SKM-1 treated with dmso at 0.1 percent for 144 hours (cell line): Measurements from ENCODE around the gene TCHP.
"Not testable (repeated sequence)": the region's sequence is repeated elsewhere in the genome, so short reads cannot be mapped to it uniquely, and the experiment has no call there.

ENCODE experiments used
- DNase-seq: peaks from one replicate; lab custom pipeline; 2025; ENCODE audit not compliant: unreplicated experiment; lab: John Stamatoyannopoulos, UW

Gene TCHP, protein sequence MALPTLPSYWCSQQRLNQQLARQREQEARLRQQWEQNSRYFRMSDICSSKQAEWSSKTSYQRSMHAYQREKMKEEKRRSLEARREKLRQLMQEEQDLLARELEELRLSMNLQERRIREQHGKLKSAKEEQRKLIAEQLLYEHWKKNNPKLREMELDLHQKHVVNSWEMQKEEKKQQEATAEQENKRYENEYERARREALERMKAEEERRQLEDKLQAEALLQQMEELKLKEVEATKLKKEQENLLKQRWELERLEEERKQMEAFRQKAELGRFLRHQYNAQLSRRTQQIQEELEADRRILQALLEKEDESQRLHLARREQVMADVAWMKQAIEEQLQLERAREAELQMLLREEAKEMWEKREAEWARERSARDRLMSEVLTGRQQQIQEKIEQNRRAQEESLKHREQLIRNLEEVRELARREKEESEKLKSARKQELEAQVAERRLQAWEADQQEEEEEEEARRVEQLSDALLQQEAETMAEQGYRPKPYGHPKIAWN

GRCh38 chr12:109899783-109900751 is at the start of gene TCHP:
TCHP (plus strand) TSS chr12:109900274; CDS start chr12:109903027, 2,753 bp downstream.
- DNase-seq, result peak; percentile 66

DNA sequence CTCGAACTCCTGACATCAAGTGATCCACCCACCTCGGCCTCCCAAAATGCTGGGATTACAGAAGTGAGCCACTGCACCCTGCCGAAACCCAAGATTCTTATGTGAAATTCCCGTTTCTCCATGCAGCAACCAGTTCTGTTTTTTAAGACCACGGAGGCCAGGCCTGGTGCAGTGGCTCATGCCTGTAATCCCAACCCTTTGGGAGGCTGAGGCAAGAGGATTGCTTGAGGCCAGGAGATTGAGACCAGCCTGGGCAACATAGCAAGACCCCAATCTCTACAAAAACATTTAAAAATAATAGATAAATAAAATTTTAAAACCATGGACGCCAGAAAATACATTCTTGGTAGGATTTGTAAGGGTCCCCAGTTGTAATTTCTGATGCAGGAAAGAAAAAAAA is 49.6 kb upstream of the TCHP start:
- DNase-seq, result not testable (repeated sequence)

- DNase-seq, result no peak
Observed at GRCh38 chr12:109855377-109855776, 44.7 kb upstream of the TCHP start.

DNA sequence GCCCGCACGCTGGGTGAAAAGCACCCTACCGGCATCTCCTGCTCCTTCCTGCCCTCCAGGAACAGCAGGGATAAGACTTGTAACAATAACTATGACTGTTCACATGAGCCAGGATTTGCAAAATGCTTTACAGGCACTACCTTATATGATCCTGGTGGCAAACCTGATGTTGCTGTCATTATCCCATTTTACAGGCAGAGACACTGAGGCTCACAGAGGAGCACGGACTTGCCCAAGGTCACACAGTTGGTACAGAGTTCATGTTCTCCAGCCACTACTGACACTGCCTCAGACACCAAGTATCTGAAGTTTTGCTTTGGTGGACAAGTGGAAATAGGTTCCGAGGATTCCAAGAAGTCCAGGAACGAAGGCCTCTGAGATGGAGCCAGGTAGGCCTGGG is 42.4 kb upstream of the TCHP start:
- no peak for DNase-seq

GRCh38 chr12:109858764-109859163 is 41.3 kb upstream of the TCHP start:
- DNase-seq, result no peak

- DNase-seq, result no peak
Observed at GRCh38 chr12:109860977-109861376, 39.1 kb upstream of the TCHP start.

DNA sequence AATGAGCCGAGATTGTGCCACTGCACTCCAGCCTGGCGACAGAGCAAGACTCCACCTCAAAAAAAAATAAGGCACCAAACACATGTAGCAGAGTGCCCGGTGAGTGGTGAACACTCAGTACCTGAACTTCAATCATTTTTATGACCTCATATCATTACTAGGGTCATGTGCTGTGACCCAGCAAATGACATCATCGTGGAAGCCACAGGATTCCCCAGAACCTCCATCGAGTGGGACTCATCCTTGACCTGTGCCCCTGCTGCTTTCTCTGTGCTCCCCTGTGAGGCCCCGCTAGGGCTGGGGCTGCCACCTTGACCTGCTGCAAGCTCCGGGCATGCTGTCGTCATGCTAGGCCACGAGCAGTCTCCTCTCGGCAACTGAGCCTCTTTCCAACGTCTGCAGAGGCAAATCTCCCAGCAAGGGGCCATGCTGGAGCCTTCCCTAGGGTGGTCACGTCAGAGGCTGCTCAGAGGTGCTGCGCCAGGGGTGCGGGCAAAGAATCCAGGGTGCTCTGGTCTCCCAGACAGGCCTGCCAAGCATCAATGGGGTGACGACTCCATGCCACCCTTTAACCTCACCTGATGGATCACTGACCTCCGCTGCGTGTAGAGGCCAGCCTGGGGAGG is 38.3 kb upstream of the TCHP start:
- DNase-seq, result no peak

- DNase-seq, result not testable (repeated sequence)
Observed at GRCh38 chr12:109862491-109862890, 37.6 kb upstream of the TCHP start.

DNA sequence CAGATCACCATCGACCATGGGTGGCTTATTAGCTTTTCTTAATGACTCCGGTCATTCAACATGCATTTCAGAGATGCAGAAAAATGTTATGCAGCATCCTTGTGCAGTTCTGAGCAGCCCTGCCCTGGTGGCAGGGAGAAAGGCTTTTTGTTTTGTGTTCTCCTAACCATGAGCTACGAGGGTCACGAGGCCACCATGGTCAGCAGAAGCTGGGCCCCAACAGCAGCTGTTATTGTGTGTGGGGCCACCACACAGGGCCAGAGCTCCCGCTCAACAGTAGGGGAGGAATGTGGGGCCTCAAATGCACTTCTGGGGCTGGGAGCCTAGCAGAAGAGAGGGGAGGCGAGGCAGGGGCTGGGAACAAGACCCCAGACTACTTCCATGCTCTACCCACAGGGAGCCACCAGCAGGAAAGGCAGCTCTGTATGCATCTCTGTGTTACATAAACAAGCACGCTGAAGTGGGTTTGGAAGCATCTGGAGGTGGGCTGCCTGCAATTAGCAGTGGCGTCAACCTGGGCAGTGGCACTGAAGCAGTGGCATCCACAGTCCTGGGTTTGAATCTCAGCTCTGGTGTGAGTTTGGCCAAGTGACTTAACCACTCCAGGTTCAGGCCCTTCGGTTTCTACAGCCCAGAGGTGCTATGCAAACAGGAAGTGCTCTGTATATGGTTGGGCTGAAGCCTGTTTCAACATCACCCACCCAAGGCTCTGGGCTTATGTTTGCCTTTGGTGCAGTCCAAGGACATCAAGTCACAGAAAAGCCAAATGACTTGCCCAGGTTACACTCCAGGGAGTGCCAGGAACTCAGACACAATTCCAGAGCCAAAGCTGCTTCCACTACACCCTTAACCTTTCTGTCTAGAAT is 36.0 kb upstream of the TCHP start:
- peak; percentile 69 for DNase-seq

DNA sequence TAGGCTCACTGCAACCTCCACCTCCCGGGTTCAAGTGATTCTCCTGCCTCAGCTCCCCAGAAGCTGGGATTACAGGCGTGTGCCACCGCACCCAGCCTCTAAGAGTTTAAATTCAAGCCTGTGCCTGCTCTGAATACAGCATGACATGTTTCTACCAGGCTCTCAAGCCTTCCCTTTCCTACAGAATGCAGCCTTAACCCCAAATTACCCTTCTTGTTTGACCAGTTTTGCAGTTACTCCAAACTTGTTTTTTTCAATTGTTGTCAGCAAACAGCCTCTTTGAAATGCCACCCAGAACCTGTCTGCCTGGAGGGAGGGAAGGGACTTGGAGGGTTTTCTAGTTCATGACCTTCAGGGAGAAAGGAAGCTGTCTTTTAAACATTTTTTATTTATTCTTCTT is 35.2 kb upstream of the TCHP start:
- no peak for DNase-seq

GRCh38 chr12:109868182-109869051 is 31.7 kb upstream of the TCHP start:
- DNase-seq, result peak; percentile 46

DNA sequence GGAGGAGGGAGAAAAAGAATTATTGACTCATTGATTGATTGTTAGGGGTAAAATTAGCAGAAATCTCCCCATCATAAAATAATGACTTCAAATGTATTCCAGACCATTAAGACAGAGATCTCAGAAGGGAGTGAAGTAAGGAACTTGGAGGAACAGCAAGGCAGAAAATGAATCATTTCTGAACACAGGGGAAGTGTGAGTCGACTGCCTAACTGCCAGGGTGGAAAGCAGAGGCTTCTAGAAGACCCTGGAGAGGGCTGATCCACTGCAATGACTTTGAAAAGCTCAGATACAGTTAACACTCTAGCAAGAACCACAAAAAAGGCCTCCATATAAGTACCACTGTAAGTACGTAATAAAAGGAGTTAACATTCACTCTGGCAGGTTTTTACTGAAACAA is 29.4 kb upstream of the TCHP start:
- no peak for DNase-seq

DNA sequence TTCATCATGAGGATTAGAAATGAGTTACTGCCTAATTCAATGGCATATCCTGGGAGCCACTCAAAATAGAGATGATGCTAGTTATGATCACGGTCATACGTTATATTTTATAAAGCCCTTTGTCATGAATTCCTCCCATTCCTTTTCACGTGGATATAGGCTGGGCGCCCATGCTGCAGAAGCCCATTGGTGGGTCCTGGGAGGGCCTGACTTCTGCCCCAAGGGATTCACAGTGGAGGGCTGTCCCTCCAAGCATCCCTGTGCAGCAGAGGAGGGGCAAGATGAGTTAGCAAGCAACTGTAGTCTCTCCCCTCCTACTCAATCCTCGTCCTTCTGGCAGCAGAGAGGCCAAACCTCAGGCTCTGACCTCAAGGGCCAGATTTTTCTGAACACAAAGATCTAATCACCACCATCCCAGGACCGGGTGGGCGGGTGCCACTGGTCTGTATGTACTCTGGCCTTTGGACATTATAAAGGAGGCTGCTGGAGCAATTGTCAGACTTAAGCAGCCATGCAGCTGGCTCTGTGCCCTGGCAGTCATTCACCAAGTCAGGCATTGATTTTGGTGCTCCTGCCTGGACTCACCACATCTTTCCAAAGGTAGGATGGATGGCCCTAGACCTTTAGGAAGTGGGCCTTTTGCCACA is 28.3 kb upstream of the TCHP start:
- DNase-seq, result no peak

DNA sequence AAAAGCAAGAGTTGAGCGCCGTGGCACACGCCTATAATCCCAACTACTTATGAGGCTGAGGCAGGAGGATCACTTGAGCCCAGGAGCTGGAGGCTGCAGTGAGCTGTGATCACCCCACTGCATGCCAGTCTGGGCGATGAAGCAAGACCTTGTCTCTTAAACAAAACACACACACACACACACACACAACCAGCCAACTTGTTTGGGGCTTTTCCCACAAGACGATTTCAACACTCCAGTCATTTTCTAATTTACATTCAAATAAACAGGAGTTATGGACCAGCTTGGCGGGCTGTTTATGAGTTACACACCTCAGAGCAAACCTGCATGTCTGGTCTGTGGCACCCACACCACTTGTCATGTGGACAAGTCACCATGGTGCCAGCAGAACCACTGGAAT is 26.4 kb upstream of the TCHP start:
- no peak for DNase-seq

DNA sequence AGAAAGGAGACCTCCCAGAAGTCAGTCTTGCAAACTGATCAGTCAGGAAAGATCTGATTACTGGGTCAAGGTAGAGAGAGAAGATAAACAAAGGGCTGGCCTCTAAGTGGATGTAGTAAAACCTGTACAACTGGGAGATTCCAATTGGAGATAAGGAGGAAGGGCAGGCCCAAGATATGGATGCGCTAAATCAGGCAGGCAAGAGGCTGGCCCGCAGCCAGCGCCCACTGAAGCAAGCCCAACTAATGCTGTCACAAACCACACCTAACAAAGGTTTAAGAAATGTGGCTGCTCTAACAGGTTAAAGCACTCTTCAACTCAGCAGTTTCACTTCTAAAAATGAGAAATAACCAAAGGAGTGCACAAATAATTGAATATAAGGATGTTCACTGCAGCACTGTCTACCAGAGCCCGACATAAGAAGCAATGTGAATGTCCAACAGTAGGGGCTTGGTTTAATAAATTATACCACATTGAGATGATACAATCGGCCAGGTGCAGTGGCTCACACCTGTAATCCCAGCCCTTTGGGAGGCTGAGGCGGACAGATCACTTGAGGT is 24.4 kb upstream of the TCHP start:
- no peak for DNase-seq

GRCh38 chr12:109876406-109876805 is 23.7 kb upstream of the TCHP start:
- DNase-seq, result no peak

DNA sequence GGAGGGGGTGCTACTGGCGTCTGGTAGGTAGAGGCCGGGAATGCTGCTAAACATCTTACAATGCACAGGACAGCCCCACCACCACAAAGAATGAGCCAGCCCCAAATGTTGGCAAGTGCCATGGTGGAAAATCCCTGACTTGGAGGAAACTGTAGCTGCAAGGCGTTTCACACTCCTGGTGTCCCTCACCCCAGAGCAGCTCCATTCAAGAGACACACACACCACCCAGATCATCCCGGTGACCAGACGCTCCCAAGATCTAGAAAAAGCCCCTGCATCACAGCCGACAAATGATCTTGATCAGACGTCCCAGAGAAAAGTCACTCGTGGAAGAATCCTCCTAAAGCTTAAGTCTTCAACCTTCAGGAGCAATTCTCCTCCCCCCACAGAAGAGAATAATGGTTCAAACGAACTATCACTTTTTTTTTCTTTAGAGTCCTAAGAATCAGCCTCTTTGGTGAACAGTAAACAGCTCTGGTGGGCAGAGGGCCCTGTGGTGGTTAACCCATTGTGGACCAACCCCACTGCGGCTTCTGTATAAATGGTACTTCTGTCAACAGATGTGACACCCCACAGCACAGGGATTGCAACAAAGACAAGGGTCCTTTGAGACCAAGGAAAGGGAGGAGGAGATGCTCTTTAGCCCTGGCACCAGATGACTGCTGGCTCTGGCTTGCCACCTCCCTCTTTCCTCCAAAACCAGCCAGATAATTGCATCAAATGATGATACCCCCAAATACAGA is 22.4 kb upstream of the TCHP start:
- DNase-seq, result no peak

DNA sequence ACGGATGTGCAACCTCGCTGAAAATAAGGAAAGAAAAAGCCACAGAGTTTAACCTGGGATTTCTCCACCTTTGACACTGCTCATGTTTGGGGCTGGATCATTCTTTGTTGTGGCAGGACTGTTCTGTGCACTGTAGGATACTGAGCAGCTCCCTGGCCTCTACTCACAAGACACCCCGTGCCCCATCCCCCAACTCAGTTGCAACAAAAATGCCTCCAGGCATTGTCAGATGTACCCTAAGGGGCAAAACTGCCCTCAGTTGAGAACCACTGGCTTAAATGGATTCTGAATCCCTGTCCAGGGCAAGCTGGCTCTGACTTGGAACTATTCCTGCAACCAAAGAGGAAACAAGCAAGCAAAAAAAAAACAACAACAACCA is 21.8 kb upstream of the TCHP start:
- no peak for DNase-seq
